Spleen (tissue), 11 donors: ENCODE results near the gene OGDH. TPM values are rescaled to one million over a fixed set of nuclear protein-coding genes. Genes with fewer than 3 reads are reported as not detected.
"Not testable (repeated sequence)": the region's sequence is repeated elsewhere in the genome, so short reads cannot be mapped to it uniquely, and the experiment has no call there.

Experiments
- DNase-seq: peaks from one replicate; pipeline ENCODE4 v3.0.0-alpha.2; 2020
- H3K27ac ChIP-seq, 8 donors: fragments of 200-600 bp; sonication (generic) in 7 of 8; 1 replicate in 4 of 8; 2 replicates in 4 of 8; pipeline versions ENCODE4 v1.5.0 to v1.8.0; 2016 to 2021; ENCODE audit warnings: inconsistent platforms in 4 of 8, mild to moderate bottlenecking in 4 of 8, moderate library complexity in 1 of 8
- H3K27me3 ChIP-seq, 7 donors: fragments of 200-600 bp; sonication (generic) in 6 of 7; replicated peaks in 1 of 7; 1 replicate in 4 of 7; 2 replicates in 3 of 7; pipeline versions ENCODE4 v1.5.0 to v1.8.0; 2016 to 2021; ENCODE audit warnings: inconsistent platforms in 3 of 7, mild to moderate bottlenecking in 1 of 7
- H3K36me3 ChIP-seq, 6 donors: fragments of 200-600 bp; sonication (generic) in 5 of 6; 1 replicate in 4 of 6; 2 replicates in 2 of 6; pipeline versions ENCODE4 v1.5.0 to v1.8.0; 2016 to 2021; ENCODE audit warnings: inconsistent platforms in 2 of 6
- H3K4me1 ChIP-seq, 6 donors: fragments of 200-600 bp; sonication (generic) in 5 of 6; 1 replicate in 3 of 6; 2 replicates in 3 of 6; pipeline versions ENCODE4 v1.5.0 to v1.8.0; 2016 to 2021; ENCODE audit warnings: inconsistent platforms in 3 of 6
- H3K4me3 ChIP-seq, 8 donors: fragments of 200-600 bp; sonication (generic) in 7 of 8; 1 replicate in 4 of 8; 2 replicates in 4 of 8; pipeline versions ENCODE4 v1.5.0 to v1.8.0; 2016 to 2021; ENCODE audit warnings: inconsistent platforms in 4 of 8, mild to moderate bottlenecking in 4 of 8, moderate library complexity in 2 of 8
- H3K9me3 ChIP-seq, 8 donors: fragments of 200-600 bp; sonication (generic) in 7 of 8; 1 replicate in 4 of 8; 2 replicates in 4 of 8; pipeline versions ENCODE4 v1.5.0 to v1.8.0; 2016 to 2021; ENCODE audit warnings: inconsistent platforms in 4 of 8
- CTCF ChIP-seq, 11 experiments: fragments of 200-600 bp in 7 of 11; fragments of 450-650 bp in 4 of 11; sonication (generic) in 4 of 11; IDR thresholded peaks in 8 of 11; conservative IDR thresholded peaks in 3 of 11; 1 replicate in 7 of 11; 2 replicates in 4 of 11; pipeline versions ENCODE4 v1.4.0 to v1.8.0; 2016 to 2021; ENCODE audit warnings: antibody characterized with exemption in 11 of 11, inconsistent platforms in 4 of 11, mild to moderate bottlenecking in 1 of 11
- POLR2A ChIP-seq, 3 donors: fragments of 450-650 bp; IDR thresholded peaks; one replicate each; pipeline ENCODE4 v1.5.1; 2017; ENCODE audit warnings: antibody characterized with exemption in 3 of 3, mild to moderate bottlenecking in 1 of 3
- POLR2AphosphoS5 ChIP-seq, 3 donors: sonication (generic); formaldehyde crosslinking; IDR thresholded peaks; one replicate each; pipeline ENCODE4 v1.5.1; 2017; ENCODE audit warnings: antibody characterized with exemption in 3 of 3
- WGBS, 5 donors: extraction: QIAGEN DNeasy Blood & Tissue Kit in 3 of 5; methylation state at CpG; one replicate each; pipeline versions ENCODE4 v1.1.5 to v1.1.7; 2013 to 2018; 5-methylcytosine and 5-hydroxymethylcytosine counted together
- intact Hi-C: fragments of 100-400 bp; cut with DNase I; formaldehyde crosslinking; loops from one replicate; pipeline ENCODE4 v1.15.0; 2023; ENCODE audit warnings: low total_unique reads
- polyA plus RNA-seq, 3 donors: library from polyadenylated mRNA; stranded (reverse); fragments of 200-250 nt; gene quantifications; one replicate each; pipeline ENCODE4 v1.2.1, GENCODE V29; 2013
- total RNA-seq, 7 donors: library from RNA; depleted of rRNA in 3 of 7; stranded (reverse); fragments of >200 nt in 3 of 7; fragmentation: NEBNext Ultra II Directional in 4 of 7; extraction: Animal tissue kit (Norgen Biotek cat#: 25700) in 4 of 7; gene quantifications; one replicate each; pipeline versions ENCODE4 v1.1.0 to v1.2.1, GENCODE V29; 2016 to 2021
- donor health status: healthy with polysubstance abuse.
- donor health status: DM: no; HTN: no; CAD: no; lungs with moderate emphysema.
- donor health status: DM: no; HTN: no; CAD: no.
- donor health status: Bipolar disorder and iron deficiency.
- donor health status: healthy.
- donor health status: DM: no; HTN: no; CAD: no.
- donor health status: DM: yes; HTN: yes; CAD: no.

OGDH gene
- total and polyA plus RNA-seq, 10 donors: 15.7 to 120 (median 86.4) TPM

GRCh38 chr7:44729949-44730590 is 123.6 kb downstream of the OGDH start:
- WGBS, 5 donors: 58 to 87% (median 74%) methylated on average over 7 to 12 of the region's 12 CpGs

GRCh38 chr7:44732971-44733370 is 126.5 kb downstream of the OGDH start:
- H3K4me3 ChIP-seq, H3K9me3 ChIP-seq, intact Hi-C loops, H3K27me3 ChIP-seq, H3K36me3 ChIP-seq, H3K27ac ChIP-seq: not testable (repeated sequence)
- H3K4me1 ChIP-seq: peaks cover 0 to 15% (median 3%) of the 10 kb centered on the region in 6 donors
- WGBS, 5 donors: 90 to 95% (median 92%) methylated on average over 6 of the region's 6 CpGs
- peak; percentile 1 for DNase-seq

More at GRCh38 chr7:44729949-44730590, 123.6 kb downstream of the OGDH start:
- H3K9me3 ChIP-seq: no peaks in the 10 kb centered on the region
- no peaks in the 10 kb centered on the region for H3K27me3 ChIP-seq
- peaks cover 0 to 22% (median 9%) of the 10 kb centered on the region in 6 donors for H3K4me1 ChIP-seq
- TF ChIP-seq POLR2A (IDR thresholded peaks at IDR 0.05): no peak
- no peak for TF ChIP-seq CTCF (IDR thresholded peaks at IDR 0.05 in 8 of 11, conservative IDR thresholded peaks at IDR 0.05 in 3 of 11)
- TF ChIP-seq POLR2AphosphoS5 (IDR thresholded peaks at IDR 0.05): no peak
- no peaks in the 10 kb centered on the region for H3K36me3 ChIP-seq
- H3K4me3 ChIP-seq: no peak overlapping the region
- DNase-seq: peak; percentile 73
- no peak overlapping the region for H3K27ac ChIP-seq
- intact Hi-C loops: no loop called here

GRCh38 chr7:44733708-44734481 is 127.5 kb downstream of the OGDH start:
- Histone ChIP-seq H3K27me3 (no peaks in the 10 kb centered on the region), H3K27ac (no peak overlapping the region), H3K4me1 (peaks cover 0 to 15% (median 1%) of the 10 kb centered on the region in 6 donors), H3K9me3 (no peaks in the 10 kb centered on the region), H3K36me3 (no peaks in the 10 kb centered on the region), H3K4me3 (no peak overlapping the region)
- peak; percentile 5 for DNase-seq
- no peak for TF ChIP-seq CTCF (IDR thresholded peaks at IDR 0.05 in 8 of 11, conservative IDR thresholded peaks at IDR 0.05 in 3 of 11)
- TF ChIP-seq POLR2A (IDR thresholded peaks at IDR 0.05): no peak
- TF ChIP-seq POLR2AphosphoS5 (IDR thresholded peaks at IDR 0.05): no peak
- WGBS, 5 donors: 72 to 94% (median 79%) methylated on average over 5 of the region's 5 CpGs
- intact Hi-C loops: no loop called here

GRCh38 chr7:44735403-44736165 is 129.2 kb downstream of the OGDH start:
- TF ChIP-seq POLR2AphosphoS5 (IDR thresholded peaks at IDR 0.05) (no peak), CTCF (IDR thresholded peaks at IDR 0.05 in 8 of 11, conservative IDR thresholded peaks at IDR 0.05 in 3 of 11) (no peak), POLR2A (IDR thresholded peaks at IDR 0.05) (no peak)
- Histone ChIP-seq H3K27me3 (no peaks in the 10 kb centered on the region), H3K4me1 (peaks cover 0 to 7% (median 0%) of the 10 kb centered on the region in 6 donors), H3K27ac (no peak overlapping the region), H3K9me3 (no peaks in the 10 kb centered on the region), H3K4me3 (no peak overlapping the region), H3K36me3 (no peaks in the 10 kb centered on the region)
- WGBS, 5 donors: 61 to 73% (median 63%) methylated on average over 5 of the region's 5 CpGs
- intact Hi-C loops: no loop called here
- DNase-seq: peak; percentile 10
